ENCODE measurements around the gene PRDM16. TPM values are rescaled to one million over a fixed set of nuclear protein-coding genes. Genes with fewer than 3 reads are reported as not detected.

PRDM16 gene
- total RNA-seq, 4 donors from 2014 or later: 15.7 to 54.3 (median 27.6) TPM

- peak overlapping the region in 2 of 3 donors; percentile 77 to 88 for H3K27ac ChIP-seq
- TF ChIP-seq POLR2A (IDR thresholded peaks at IDR 0.05) (no peak), CTCF (IDR thresholded peaks at IDR 0.05) (peak in 3 of 6 experiments; percentile 3 to 19 (median 17))
- H3K36me3 ChIP-seq: no peaks in the 10 kb centered on the region
- H3K4me1 ChIP-seq: peaks cover 63 to 73% of the 10 kb centered on the region in 2 donors
- H3K9me3 ChIP-seq: no peaks in the 10 kb centered on the region
- no peak overlapping the region for H3K4me3 ChIP-seq (replicated peaks in 1 of 3)
- 70 to 78% methylated on average over 27 to 29 of the region's 34 CpGs for WGBS, 2 donors
- DNase-seq: peak; percentile 37 to 41
- no peaks in the 10 kb centered on the region for H3K27me3 ChIP-seq
- intact Hi-C loops (cut with DNase I): no loop called here
Measured at GRCh38 chr1:3349161-3349967, 280.4 kb downstream of the PRDM16 start.

DNA sequence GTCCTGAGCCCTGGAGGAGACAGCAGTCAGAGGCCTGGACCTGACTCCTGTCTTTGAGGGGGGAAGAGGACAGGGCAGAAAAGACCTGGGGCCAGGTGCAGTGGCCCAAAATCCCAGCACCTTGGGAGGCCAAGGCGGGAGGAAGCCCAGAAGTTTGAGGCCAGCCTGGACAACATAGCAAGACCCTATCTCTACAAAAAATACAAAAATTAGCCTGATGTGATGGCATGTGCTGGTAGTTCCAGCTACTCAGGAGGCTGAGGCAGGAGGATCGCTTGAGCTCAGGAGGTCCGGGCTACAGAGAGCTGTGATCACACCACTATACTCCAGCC is 280.9 kb downstream of the PRDM16 start:
- peak overlapping the region; percentile 60 to 88 (median 77) for H3K27ac ChIP-seq
- 93 to 97% methylated on average over 3 of the region's 3 CpGs for WGBS, 2 donors
- H3K4me3 ChIP-seq (replicated peaks in 1 of 3): no peak overlapping the region
- H3K27me3 ChIP-seq: no peaks in the 10 kb centered on the region
- H3K9me3 ChIP-seq: no peaks in the 10 kb centered on the region
- intact Hi-C loops (cut with DNase I): no loop called here
- DNase-seq: no peak
- TF ChIP-seq CTCF (IDR thresholded peaks at IDR 0.05) (peak in 1 of 6 experiments; percentile 3), POLR2A (IDR thresholded peaks at IDR 0.05) (no peak)
- no peaks in the 10 kb centered on the region for H3K36me3 ChIP-seq
- peaks cover 63 to 73% of the 10 kb centered on the region in 2 donors for H3K4me1 ChIP-seq

GRCh38 chr1:3350506-3351261 is 281.7 kb downstream of the PRDM16 start:
- Histone ChIP-seq H3K27me3 (no peaks in the 10 kb centered on the region), H3K27ac (peak overlapping the region; percentile 60 to 88 (median 77)), H3K4me3 (replicated peaks in 1 of 3) (no peak overlapping the region), H3K9me3 (no peaks in the 10 kb centered on the region), H3K36me3 (no peaks in the 10 kb centered on the region), H3K4me1 (peaks cover 63 to 74% of the 10 kb centered on the region in 2 donors)
- WGBS, 2 donors: 39 to 52% methylated on average over 7 to 15 of the region's 20 CpGs
- TF ChIP-seq CTCF (IDR thresholded peaks at IDR 0.05) (peak in 3 of 6 experiments; percentile 19 to 37 (median 27)), POLR2A (IDR thresholded peaks at IDR 0.05) (no peak)
- intact Hi-C loops (cut with DNase I): no loop called here
- DNase-seq: peak; percentile 56 to 69

- TF ChIP-seq POLR2A (IDR thresholded peaks at IDR 0.05) (peak in 1 of 2 donors; percentile 13), CTCF (IDR thresholded peaks at IDR 0.05) (no peak)
- H3K27me3 ChIP-seq: no peaks in the 10 kb centered on the region
- intact Hi-C loops (cut with DNase I): no loop called here
- peak; percentile 87 to 89 for DNase-seq
- no peaks in the 10 kb centered on the region for H3K9me3 ChIP-seq
- H3K36me3 ChIP-seq: no peaks in the 10 kb centered on the region
- WGBS, 2 donors: 39 to 44% methylated on average over 8 to 11 of the region's 11 CpGs
- peak overlapping the region; percentile 77 to 94 (median 88) for H3K27ac ChIP-seq
- no peak overlapping the region for H3K4me3 ChIP-seq (replicated peaks in 1 of 3)
- H3K4me1 ChIP-seq: peaks cover 66 to 84% of the 10 kb centered on the region in 2 donors
Measured at GRCh38 chr1:3351449-3352298, 282.7 kb downstream of the PRDM16 start.

All from thyroid gland (tissue), 4 donors.